T1000 (cell line): ENCODE measurements around the gene HPCAL1.

Source experiments
- DNase-seq: peaks from one replicate; lab custom pipeline; 2025; ENCODE audit warnings: mixed read lengths; lab: John Stamatoyannopoulos, UW

HPCAL1 gene

GRCh38 chr2:10303694-10304378, 1.1 kb downstream of the HPCAL1 start:
- DNase-seq, result peak; percentile 12

- DNase-seq, result no peak
Measured at GRCh38 chr2:10304458-10305253, 2.0 kb downstream of the HPCAL1 start.

- DNase-seq, result no peak
Measured at GRCh38 chr2:10305254-10305635, 2.5 kb downstream of the HPCAL1 start.

GRCh38 chr2:10305715-10306114, 3.0 kb downstream of the HPCAL1 start:
- no peak for DNase-seq

GRCh38 chr2:10306901-10307463, 4.3 kb downstream of the HPCAL1 start:
- DNase-seq, result no peak

GRCh38 chr2:10307561-10308156, 5.0 kb downstream of the HPCAL1 start:
- no peak for DNase-seq

- DNase-seq, result no peak
Measured at GRCh38 chr2:10308866-10309265, 6.2 kb downstream of the HPCAL1 start.

- no peak for DNase-seq
Measured at GRCh38 chr2:10309286-10309685, 6.6 kb downstream of the HPCAL1 start.

- DNase-seq, result no peak
Measured at GRCh38 chr2:10310309-10310888, 7.7 kb downstream of the HPCAL1 start.

- DNase-seq, result no peak
Measured at GRCh38 chr2:10311736-10312135, 9.0 kb downstream of the HPCAL1 start.

GRCh38 chr2:10312437-10312957, 9.8 kb downstream of the HPCAL1 start:
- DNase-seq, result no peak

- no peak for DNase-seq
Measured at GRCh38 chr2:10316336-10316735, 13.6 kb downstream of the HPCAL1 start.

- DNase-seq, result no peak
Measured at GRCh38 chr2:10316860-10317259, 14.2 kb downstream of the HPCAL1 start.

GRCh38 chr2:10317646-10318045, 14.9 kb downstream of the HPCAL1 start:
- no peak for DNase-seq

GRCh38 chr2:10318345-10318744, 15.6 kb downstream of the HPCAL1 start:
- DNase-seq, result no peak

GRCh38 chr2:10319892-10320574, 17.3 kb downstream of the HPCAL1 start:
- DNase-seq, result no peak

GRCh38 chr2:10320575-10320931, 17.8 kb downstream of the HPCAL1 start:
- no peak for DNase-seq

GRCh38 chr2:10320933-10321332, 18.2 kb downstream of the HPCAL1 start:
- DNase-seq, result no peak

- no peak for DNase-seq
Measured at GRCh38 chr2:10321622-10322021, 18.9 kb downstream of the HPCAL1 start.

- DNase-seq, result no peak
Measured at GRCh38 chr2:10322481-10322880, 19.8 kb downstream of the HPCAL1 start.

GRCh38 chr2:10322973-10323372, 20.3 kb downstream of the HPCAL1 start:
- DNase-seq, result no peak

- DNase-seq, result no peak
Measured at GRCh38 chr2:10323535-10323934, 20.8 kb downstream of the HPCAL1 start.
